ENCODE data around the gene NOG. TPM values are rescaled to one million over a fixed set of nuclear protein-coding genes. Genes with fewer than 3 reads are reported as not detected.

NOG gene
- total RNA-seq, 4 donors from 2014 or later = 0.81 to 1.4 (median 1.1) TPM; not detected in 1

DNA sequence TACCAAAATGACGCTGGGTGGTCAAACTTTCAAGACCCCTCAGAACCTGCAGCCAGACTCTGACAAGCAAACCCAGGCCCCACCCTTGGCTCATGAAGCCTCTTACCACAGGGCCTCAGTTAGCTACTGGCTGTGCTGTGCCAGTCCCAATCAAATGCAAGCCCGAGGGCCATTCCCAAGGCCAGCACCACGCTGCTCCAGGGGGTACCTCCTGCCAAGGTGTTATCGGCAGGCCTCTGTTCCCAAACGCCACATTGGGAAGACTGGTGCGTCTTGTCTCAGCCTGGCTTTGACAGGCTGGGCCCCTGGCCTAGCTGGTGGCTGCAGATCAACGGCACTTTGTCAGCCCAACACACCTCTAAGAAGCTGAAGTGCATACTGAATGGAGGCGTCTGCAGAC lies 35.8 kb upstream of the NOG start:
- Histone ChIP-seq H3K27me3 (no peaks in the 10 kb centered on the region), H3K4me1 (no peaks in the 10 kb centered on the region), H3K9me3 (no peaks in the 10 kb centered on the region), H3K4me3 (replicated peaks in 1 of 3) (no peak overlapping the region), H3K27ac (no peak overlapping the region), H3K36me3 (no peaks in the 10 kb centered on the region)
- 77 to 80% methylated on average over 3 to 8 of the region's 8 CpGs for WGBS, 2 donors
- intact Hi-C loops (cut with DNase I) = no loop called here
- no peak for DNase-seq
- TF ChIP-seq POLR2A (IDR thresholded peaks at IDR 0.05) = no peak
- TF ChIP-seq, protein P1, sequence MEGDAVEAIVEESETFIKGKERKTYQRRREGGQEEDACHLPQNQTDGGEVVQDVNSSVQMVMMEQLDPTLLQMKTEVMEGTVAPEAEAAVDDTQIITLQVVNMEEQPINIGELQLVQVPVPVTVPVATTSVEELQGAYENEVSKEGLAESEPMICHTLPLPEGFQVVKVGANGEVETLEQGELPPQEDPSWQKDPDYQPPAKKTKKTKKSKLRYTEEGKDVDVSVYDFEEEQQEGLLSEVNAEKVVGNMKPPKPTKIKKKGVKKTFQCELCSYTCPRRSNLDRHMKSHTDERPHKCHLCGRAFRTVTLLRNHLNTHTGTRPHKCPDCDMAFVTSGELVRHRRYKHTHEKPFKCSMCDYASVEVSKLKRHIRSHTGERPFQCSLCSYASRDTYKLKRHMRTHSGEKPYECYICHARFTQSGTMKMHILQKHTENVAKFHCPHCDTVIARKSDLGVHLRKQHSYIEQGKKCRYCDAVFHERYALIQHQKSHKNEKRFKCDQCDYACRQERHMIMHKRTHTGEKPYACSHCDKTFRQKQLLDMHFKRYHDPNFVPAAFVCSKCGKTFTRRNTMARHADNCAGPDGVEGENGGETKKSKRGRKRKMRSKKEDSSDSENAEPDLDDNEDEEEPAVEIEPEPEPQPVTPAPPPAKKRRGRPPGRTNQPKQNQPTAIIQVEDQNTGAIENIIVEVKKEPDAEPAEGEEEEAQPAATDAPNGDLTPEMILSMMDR (IDR thresholded peaks at IDR 0.05) = no peak

DNA sequence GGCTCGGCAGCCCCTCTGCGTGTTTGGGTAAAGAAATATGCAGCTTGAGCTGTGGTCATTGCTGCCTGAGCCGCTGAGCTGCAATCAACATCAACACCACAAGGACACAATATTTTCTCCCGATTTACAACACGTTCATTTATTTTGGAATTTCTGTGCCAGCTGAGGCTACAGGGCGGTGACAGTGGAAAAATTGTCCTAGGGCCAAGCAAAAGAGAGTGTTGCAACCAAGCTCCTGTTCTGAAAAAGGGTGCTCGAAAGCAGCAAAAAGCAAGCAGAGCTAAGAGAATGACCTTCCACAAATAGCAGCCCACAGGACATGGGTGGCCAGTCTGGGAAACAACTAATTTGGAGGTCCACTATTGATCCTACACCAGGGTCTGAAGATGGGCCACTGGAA lies 35.4 kb upstream of the NOG start:
- 70 to 73% methylated on average over 7 of the region's 7 CpGs for WGBS, 2 donors
- no peaks in the 10 kb centered on the region for H3K27me3 ChIP-seq
- no peak overlapping the region for H3K4me3 ChIP-seq (replicated peaks in 1 of 3)
- no peaks in the 10 kb centered on the region for H3K9me3 ChIP-seq
- intact Hi-C loops (cut with DNase I) = no loop called here
- no peaks in the 10 kb centered on the region for H3K36me3 ChIP-seq
- H3K4me1 ChIP-seq = no peaks in the 10 kb centered on the region
- no peak for DNase-seq
- H3K27ac ChIP-seq = no peak overlapping the region
- TF ChIP-seq, protein P1 (IDR thresholded peaks at IDR 0.05) = no peak
- TF ChIP-seq POLR2A (IDR thresholded peaks at IDR 0.05) = no peak

- Histone ChIP-seq H3K36me3 (no peaks in the 10 kb centered on the region), H3K27me3 (no peaks in the 10 kb centered on the region), H3K27ac (no peak overlapping the region), H3K4me3 (replicated peaks in 1 of 3) (no peak overlapping the region), H3K4me1 (no peaks in the 10 kb centered on the region), H3K9me3 (no peaks in the 10 kb centered on the region)
- intact Hi-C loops (cut with DNase I) = no loop called here
- no peak for TF ChIP-seq POLR2A (IDR thresholded peaks at IDR 0.05)
- TF ChIP-seq, protein P1 (IDR thresholded peaks at IDR 0.05) = no peak
- DNase-seq = no peak
- 55 to 65% methylated on average over 3 of the region's 3 CpGs for WGBS, 2 donors
Observed at GRCh38 chr17:56570199-56570598, 23.3 kb upstream of the NOG start.

GRCh38 chr17:56571456-56571855 lies 22.0 kb upstream of the NOG start:
- no peaks in the 10 kb centered on the region for H3K9me3 ChIP-seq
- no peak for TF ChIP-seq POLR2A (IDR thresholded peaks at IDR 0.05)
- TF ChIP-seq, protein P1 (IDR thresholded peaks at IDR 0.05) = no peak
- H3K36me3 ChIP-seq = no peaks in the 10 kb centered on the region
- no peak overlapping the region for H3K27ac ChIP-seq
- no peaks in the 10 kb centered on the region for H3K4me1 ChIP-seq
- intact Hi-C loops (cut with DNase I) = no loop called here
- H3K4me3 ChIP-seq (replicated peaks in 1 of 3) = no peak overlapping the region
- H3K27me3 ChIP-seq = no peaks in the 10 kb centered on the region
- 81 to 97% methylated on average over 1 of the region's 1 CpG for WGBS, 2 donors
- DNase-seq = no peak

- H3K9me3 ChIP-seq = no peaks in the 10 kb centered on the region
- no peaks in the 10 kb centered on the region for H3K27me3 ChIP-seq
- no peak overlapping the region for H3K27ac ChIP-seq
- no peaks in the 10 kb centered on the region for H3K4me1 ChIP-seq
- no peak overlapping the region for H3K4me3 ChIP-seq (replicated peaks in 1 of 3)
- intact Hi-C loops (cut with DNase I) = no loop called here
- H3K36me3 ChIP-seq = no peaks in the 10 kb centered on the region
- WGBS, 2 donors = 63 to 67% methylated on average over 5 of the region's 5 CpGs
- TF ChIP-seq POLR2A (IDR thresholded peaks at IDR 0.05) = no peak
- TF ChIP-seq, protein P1 (IDR thresholded peaks at IDR 0.05) = no peak
- no peak for DNase-seq
Observed at GRCh38 chr17:56577190-56577842, 16.2 kb upstream of the NOG start.
